K562 (cell line): ENCODE data around the gene RAMACL. TPM values are rescaled to one million over a fixed set of nuclear protein-coding genes. Genes with fewer than 3 reads are reported as not detected.

ENCODE experiments used
- ATAC-seq: fragments of 200-7000 bp; cut with Tn5 transposase; 3 replicates; pipeline ENCODE4 v1.9.1; 2020; ENCODE audit warnings: moderate library complexity
- BruUV-seq: library from RNA; stranded (reverse); fragments of 400-500 nt; replicated peaks from 2 replicates; lab custom pipeline; 2021; lab: Mats Ljungman, UMichigan
- CTCF ChIA-PET: fragments of 300-600 bp; formaldehyde crosslinking; extraction: SDS; loops from one replicate; lab custom pipeline; 2021; ENCODE audit warnings: low intra/inter-chr PET ratio; lab: Yijun Ruan, JAX
- POLR2A ChIA-PET: fragments of 300-600, 350-650 bp; sonication (Branson Sonifier 250); formaldehyde crosslinking; extraction: SDS; loops from one replicate; lab custom pipeline; 2021; ENCODE audit warnings: antibody characterized with exemption, inconsistent platforms; lab: Yijun Ruan, JAX
- DNase-seq, 4 experiments: peaks; one replicate each; pipeline versions ENCODE4 v3.0.0 to v3.0.0-alpha.2; 2011 to 2018; ENCODE audit warnings: low spot score in 3 of 4, mixed read lengths in 3 of 4; ENCODE audit errors: extremely low read depth in 1 of 4
- FAIRE-seq: peaks from 2 replicates; lab custom pipeline; 2011; peaks lifted over from hg19 to GRCh38; lab: Jason Lieb, UNC
- H2AFZ ChIP-seq: 2 replicates; pipeline ENCODE4 v1.6.0; 2011; ENCODE audit warnings: low read depth, low read length, control low read depth, inconsistent platforms
- H3K27ac ChIP-seq: fragments of 200-600 bp; 3 replicates; pipeline ENCODE4 v1.8.0; 2011; ENCODE audit warnings: low read depth, mild to moderate bottlenecking, control low read depth, inconsistent platforms, low read length, moderate library complexity, mixed read lengths; ENCODE audit errors: extremely low read depth
- H3K27me3 ChIP-seq, 2 experiments: fragments of 300-600 bp in 1 of 2; 2 replicates in 1 of 2; 3 replicates in 1 of 2; pipeline versions ENCODE4 v1.6.0 to v1.8.0; 2011; ENCODE audit warnings: inconsistent platforms in 2 of 2, low read length in 2 of 2, mild to moderate bottlenecking in 1 of 2, mixed read lengths in 1 of 2, moderate library complexity in 1 of 2; ENCODE audit not compliant: control insufficient read depth in 2 of 2, insufficient read depth in 2 of 2
- H3K36me3 ChIP-seq: fragments of 300-600 bp; 3 replicates; pipeline ENCODE4 v1.8.0; 2011; ENCODE audit warnings: mild to moderate bottlenecking, low read length, inconsistent platforms; ENCODE audit not compliant: control insufficient read depth, insufficient read depth
- H3K4me1 ChIP-seq, 2 experiments: fragments of 200-600 bp in 1 of 2; replicated peaks in 1 of 2; 2 replicates in 1 of 2; 3 replicates in 1 of 2; pipeline versions ENCODE4 v1.5.1 to v1.8.0; 2011; ENCODE audit warnings: inconsistent platforms in 2 of 2, low read length in 2 of 2, mild to moderate bottlenecking in 1 of 2, mixed read lengths in 1 of 2, moderate library complexity in 1 of 2; ENCODE audit not compliant: control insufficient read depth in 2 of 2, insufficient read depth in 2 of 2
- H3K4me2 ChIP-seq: 2 replicates; pipeline ENCODE4 v1.6.1; 2011; ENCODE audit warnings: low read length, control low read depth, inconsistent platforms, mixed read lengths; ENCODE audit not compliant: insufficient read depth
- H3K4me3 ChIP-seq: fragments of 200-600 bp; sonication (generic), shearing (Covaris generic); 2 replicates; pipeline ENCODE4 v1.5.1; 2016; ENCODE audit warnings: control low read depth, inconsistent platforms
- H3K79me2 ChIP-seq: fragments of 200-600 bp; 3 replicates; pipeline ENCODE4 v1.8.0; 2011; ENCODE audit warnings: low read length, inconsistent platforms; ENCODE audit not compliant: control insufficient read depth, insufficient read depth
- H3K9ac ChIP-seq, 2 experiments: 2 replicates each; pipeline versions ENCODE4 v1.6.0 to v1.6.1; 2011; ENCODE audit warnings: low read depth in 2 of 2, low read length in 2 of 2, control low read depth in 1 of 2, inconsistent platforms in 1 of 2, mild to moderate bottlenecking in 1 of 2, mixed read lengths in 1 of 2; ENCODE audit not compliant: insufficient read depth in 1 of 2
- H3K9me1 ChIP-seq: one replicate; pipeline ENCODE4 v1.6.0; 2011; ENCODE audit warnings: inconsistent platforms, mild to moderate bottlenecking, low read length, moderate library complexity; ENCODE audit not compliant: control insufficient read depth, insufficient read depth
- H3K9me3 ChIP-seq: replicated peaks from 2 replicates; pipeline ENCODE4 v1.5.1; 2011; ENCODE audit warnings: low read depth, low read length, inconsistent platforms; ENCODE audit not compliant: control insufficient read depth, insufficient read depth
- H4K20me1 ChIP-seq: replicated peaks from 2 replicates; pipeline ENCODE4 v1.6.1; 2011; ENCODE audit warnings: low read length, inconsistent platforms, mixed read lengths; ENCODE audit not compliant: control insufficient read depth, insufficient read depth
- C11orf30 ChIP-seq: fragments of 450-650 bp; IDR thresholded peaks from 2 replicates; pipeline ENCODE4 v1.6.1; 2016; ENCODE audit warnings: low read depth, mild to moderate bottlenecking
- NRF1 ChIP-seq, 2 experiments: fragments of 450-650 bp; IDR thresholded peaks in 1 of 2; conservative IDR thresholded peaks in 1 of 2; 2 replicates each; pipeline ENCODE4 v1.6.1; 2014; ENCODE audit warnings: mild to moderate bottlenecking in 2 of 2
- ZNF316 ChIP-seq: fragments of 450-650 bp; IDR thresholded peaks from 2 replicates; pipeline ENCODE4 v1.6.1; 2016
- ZNF668 ChIP-seq: fragments of 250-450 bp; sonication (Bioruptor Pico); IDR thresholded peaks from 2 replicates; pipeline ENCODE4 v1.8.0; 2022; ENCODE audit warnings: mild to moderate bottlenecking, inconsistent platforms
- WGBS: fragments of 100-300 bp; shearing (Covaris generic); methylation state at CpG from one replicate; pipeline ENCODE4 v1.1.6; 2016; ENCODE audit warnings: low coverage, mixed read lengths; ENCODE audit not compliant: insufficient coverage; ENCODE audit errors: missing lambda C conversion rate; 5-methylcytosine and 5-hydroxymethylcytosine counted together
- in situ Hi-C: fragments of 300-500 bp; cut with MboI; formaldehyde crosslinking; loops from 4 replicates; pipeline ENCODE4 v1.15.0; 2018; ENCODE audit warnings: inconsistent platforms, mixed read lengths
- intact Hi-C: fragments of 100-400 bp; cut with micrococcal nuclease; formaldehyde crosslinking; loops from 2 replicates; pipeline ENCODE4 v1.14.2; 2022
- polyA plus RNA-seq, 8 experiments: library from polyadenylated mRNA; depleted of rRNA in 4 of 8; stranded (reverse) in 5 of 8; unstranded in 3 of 8; fragments of >200 nt; fragmentation: Nextera tagmentation in 2 of 8; fragmentation: Illumina TruSeq in 1 of 8; extraction: Ambion mirVana in 2 of 8; extraction: Trizol in 1 of 8; gene quantifications; 2 replicates each; pipeline versions ENCODE4 v1.2.1 to v1.2.3, GENCODE V29; 2011 to 2014; ENCODE audit warnings: inconsistent platforms in 1 of 8, missing spikeins in 1 of 8
- total RNA-seq, 7 experiments: library from RNA; depleted of rRNA in 6 of 7; stranded (reverse); fragments of >200 nt in 6 of 7; fragmentation: Illumina TruSeq in 2 of 7; extraction: Trizol in 2 of 7; gene quantifications; 2 replicates each; pipeline versions ENCODE4 v1.2.1 to v1.2.3, GENCODE V29; 2011 to 2021; ENCODE audit warnings: low replicate concordance in 1 of 7
- TF ChIP-seq, protein P1 (sequence below): fragments of 450-650 bp; formaldehyde crosslinking; IDR thresholded peaks from 2 replicates; pipeline ENCODE4 v1.4.0; 2020; ENCODE audit warnings: mild to moderate bottlenecking, moderate library complexity
- TF ChIP-seq, protein P2 (sequence below): fragments of 200-800 bp; sonication (Bioruptor generic); IDR thresholded peaks from 2 replicates; pipeline ENCODE4 v1.6.1; 2017; ENCODE audit warnings: missing genetic modification characterization, missing compliant biosample characterization
- TF ChIP-seq, protein P3 (sequence below): fragments of 250-450 bp; sonication (Bioruptor Pico); IDR thresholded peaks from 2 replicates; pipeline ENCODE4 v1.8.0; 2022; ENCODE audit warnings: inconsistent platforms

RAMACL gene
- total and polyA plus RNA-seq, 9 of the 15 experiments (the other 6 are each of a cell fraction or from before 2014, with no cell fraction given): 0.11 to 1.7 (median 0.41) TPM; not detected in 1

DNA sequence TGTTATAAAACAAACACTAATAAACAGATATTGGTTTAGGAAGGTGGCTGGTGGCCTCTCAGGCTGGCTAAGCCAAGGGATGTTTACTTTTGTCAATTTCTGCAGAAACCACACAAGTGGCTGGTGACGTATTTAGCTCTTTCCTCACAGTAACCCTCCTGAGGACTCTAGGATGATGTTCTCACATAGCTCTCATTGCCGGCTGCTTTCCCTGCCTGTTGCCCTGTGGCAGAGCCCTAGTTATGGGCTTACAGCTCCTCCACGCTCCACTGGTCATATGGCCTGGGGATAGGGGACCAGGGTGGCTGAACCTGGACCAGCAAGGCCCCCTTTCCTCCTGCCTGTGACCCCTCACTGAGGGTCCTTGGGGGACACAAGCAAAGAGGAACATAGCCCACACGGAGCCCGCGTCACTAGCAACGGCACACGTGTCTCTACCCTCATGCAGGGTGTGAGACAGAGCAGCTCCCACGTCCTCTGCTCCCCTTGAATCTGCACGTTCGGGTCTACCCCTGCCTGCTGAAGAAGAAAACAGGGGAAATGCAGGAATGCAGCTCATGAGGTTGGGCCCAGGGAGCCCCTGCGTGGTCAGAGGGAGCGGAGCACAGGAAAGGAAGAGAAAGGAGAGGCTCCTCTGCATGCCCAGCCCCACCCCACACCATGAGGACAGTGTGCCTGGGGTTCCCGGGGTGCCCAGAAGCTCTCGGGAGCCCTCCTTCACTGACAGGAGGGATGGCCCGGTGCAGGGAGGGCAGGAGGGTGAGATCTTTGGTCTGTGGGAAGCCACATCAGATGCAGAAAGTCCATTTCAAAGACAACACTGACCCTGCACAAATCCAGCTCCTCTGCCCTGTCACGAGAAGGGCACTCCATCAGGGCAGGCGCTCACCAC, 13.9 kb downstream of the RAMACL start (continued):
- TF ChIP-seq, protein P1, sequence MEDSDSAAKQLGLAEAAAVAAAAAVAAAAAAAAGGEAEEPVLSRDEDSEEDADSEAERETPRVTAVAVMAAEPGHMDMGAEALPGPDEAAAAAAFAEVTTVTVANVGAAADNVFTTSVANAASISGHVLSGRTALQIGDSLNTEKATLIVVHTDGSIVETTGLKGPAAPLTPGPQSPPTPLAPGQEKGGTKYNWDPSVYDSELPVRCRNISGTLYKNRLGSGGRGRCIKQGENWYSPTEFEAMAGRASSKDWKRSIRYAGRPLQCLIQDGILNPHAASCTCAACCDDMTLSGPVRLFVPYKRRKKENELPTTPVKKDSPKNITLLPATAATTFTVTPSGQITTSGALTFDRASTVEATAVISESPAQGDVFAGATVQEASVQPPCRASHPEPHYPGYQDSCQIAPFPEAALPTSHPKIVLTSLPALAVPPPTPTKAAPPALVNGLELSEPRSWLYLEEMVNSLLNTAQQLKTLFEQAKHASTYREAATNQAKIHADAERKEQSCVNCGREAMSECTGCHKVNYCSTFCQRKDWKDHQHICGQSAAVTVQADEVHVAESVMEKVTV (CRISPR knock-in tag): no peak
- TF ChIP-seq, protein P2, sequence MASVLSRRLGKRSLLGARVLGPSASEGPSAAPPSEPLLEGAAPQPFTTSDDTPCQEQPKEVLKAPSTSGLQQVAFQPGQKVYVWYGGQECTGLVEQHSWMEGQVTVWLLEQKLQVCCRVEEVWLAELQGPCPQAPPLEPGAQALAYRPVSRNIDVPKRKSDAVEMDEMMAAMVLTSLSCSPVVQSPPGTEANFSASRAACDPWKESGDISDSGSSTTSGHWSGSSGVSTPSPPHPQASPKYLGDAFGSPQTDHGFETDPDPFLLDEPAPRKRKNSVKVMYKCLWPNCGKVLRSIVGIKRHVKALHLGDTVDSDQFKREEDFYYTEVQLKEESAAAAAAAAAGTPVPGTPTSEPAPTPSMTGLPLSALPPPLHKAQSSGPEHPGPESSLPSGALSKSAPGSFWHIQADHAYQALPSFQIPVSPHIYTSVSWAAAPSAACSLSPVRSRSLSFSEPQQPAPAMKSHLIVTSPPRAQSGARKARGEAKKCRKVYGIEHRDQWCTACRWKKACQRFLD (CRISPR knock-in tag): no peak
- TF ChIP-seq ZNF668 (CRISPR knock-in tag): no peak

DNA sequence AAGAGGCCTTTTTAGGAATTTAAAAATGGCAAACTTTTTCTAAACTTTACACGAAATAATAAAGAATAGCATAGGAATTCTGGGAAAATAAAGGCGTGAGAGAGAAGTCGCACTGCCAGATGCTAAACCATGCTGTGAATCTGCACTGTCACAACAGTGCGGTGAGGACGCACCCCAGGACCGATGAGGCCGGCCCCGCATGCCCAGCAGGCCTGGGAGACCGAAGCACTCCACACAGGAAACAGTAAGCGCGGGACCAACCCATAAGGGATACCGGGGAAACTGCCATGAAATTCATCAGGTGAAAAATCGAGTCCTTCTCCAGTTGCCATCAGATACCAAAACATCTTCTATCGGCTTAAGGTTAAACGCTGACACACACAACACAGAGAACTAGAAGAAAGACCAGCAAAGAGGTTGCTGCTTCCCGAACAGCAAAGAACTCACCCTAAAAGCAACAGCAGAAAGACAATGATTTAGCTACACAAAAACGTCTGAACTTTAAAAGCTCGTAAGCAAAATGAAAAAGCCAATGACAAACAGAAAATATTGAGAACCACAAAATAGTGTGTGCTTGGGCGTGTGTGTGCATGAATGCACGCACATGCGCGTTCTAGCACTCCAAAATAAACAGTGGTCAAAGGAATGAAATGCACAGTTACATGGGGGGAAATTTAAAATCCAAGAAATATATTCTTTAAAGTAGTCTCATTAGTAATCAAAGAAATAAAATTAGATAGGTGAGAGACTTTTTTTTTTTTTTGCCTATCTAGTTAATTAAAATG, 15.4 kb downstream of the RAMACL start:
- Histone ChIP-seq H3K27me3 (peaks cover 39 to 66% of the 10 kb centered on the region in 2 experiments), H3K4me3 (no peak overlapping the region), H3K9me1 (no peaks in the 10 kb centered on the region), H3K36me3 (no peaks in the 10 kb centered on the region), H3K9ac (no peak overlapping the region), H3K4me1 (no peaks in the 10 kb centered on the region), H2AFZ (no peak overlapping the region), H4K20me1 (peaks cover 5% of the 10 kb centered on the region; the same call in 1 of the 2 replicates), H3K27ac (no peak overlapping the region)
- under 1% methylated on average over 22 of the region's 22 CpGs for WGBS
- no TSS peak for BruUV-seq
- peak; percentile 32 for FAIRE-seq
- TF ChIP-seq NRF1 (conservative IDR thresholded peaks at IDR 0.05 in 1 of 2, IDR thresholded peaks at IDR 0.05 in 1 of 2) (peak; percentile 59 to 61), ZNF316 (peak; percentile 48; the same call in 1 of the 2 replicates), C11orf30 (0 out of 2 replicates have a peak, but pooled peaks have one; percentile 9)
- TF ChIP-seq, protein P3, sequence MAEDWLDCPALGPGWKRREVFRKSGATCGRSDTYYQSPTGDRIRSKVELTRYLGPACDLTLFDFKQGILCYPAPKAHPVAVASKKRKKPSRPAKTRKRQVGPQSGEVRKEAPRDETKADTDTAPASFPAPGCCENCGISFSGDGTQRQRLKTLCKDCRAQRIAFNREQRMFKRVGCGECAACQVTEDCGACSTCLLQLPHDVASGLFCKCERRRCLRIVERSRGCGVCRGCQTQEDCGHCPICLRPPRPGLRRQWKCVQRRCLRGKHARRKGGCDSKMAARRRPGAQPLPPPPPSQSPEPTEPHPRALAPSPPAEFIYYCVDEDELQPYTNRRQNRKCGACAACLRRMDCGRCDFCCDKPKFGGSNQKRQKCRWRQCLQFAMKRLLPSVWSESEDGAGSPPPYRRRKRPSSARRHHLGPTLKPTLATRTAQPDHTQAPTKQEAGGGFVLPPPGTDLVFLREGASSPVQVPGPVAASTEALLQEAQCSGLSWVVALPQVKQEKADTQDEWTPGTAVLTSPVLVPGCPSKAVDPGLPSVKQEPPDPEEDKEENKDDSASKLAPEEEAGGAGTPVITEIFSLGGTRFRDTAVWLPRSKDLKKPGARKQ: no peak
- TF ChIP-seq, all 486 proteins: peak for 3
- DNase-seq: no peak
- ChIA-PET POLR2A (interaction anchor here (1.0 kb wide), 1 partner anchor 19 kb away, joined by 3 read pairs; no protein-coding TSS in a partner anchor), CTCF (interaction anchor here (0.6 kb wide), 1 partner anchor 11 kb away, joined by 3 read pairs; no protein-coding TSS in a partner anchor)
- intact Hi-C loops (no loop called here), in situ Hi-C loops (no loop called here)
- H3K9me3 ChIP-seq: no peaks in the 10 kb centered on the region
- no peak overlapping the region for H3K4me2 ChIP-seq
- H3K79me2 ChIP-seq: no peaks in the 10 kb centered on the region
- no peak for ATAC-seq
